ENCODE data around the gene ACKR1. TPM values are rescaled to one million over a fixed set of nuclear protein-coding genes. Genes with fewer than 3 reads are reported as not detected.

ACKR1 gene
- total and polyA plus RNA-seq, 2 of the 13 experiments (the other 11 are each of a cell fraction or from before 2014, with no cell fraction given): not detected

DNA sequence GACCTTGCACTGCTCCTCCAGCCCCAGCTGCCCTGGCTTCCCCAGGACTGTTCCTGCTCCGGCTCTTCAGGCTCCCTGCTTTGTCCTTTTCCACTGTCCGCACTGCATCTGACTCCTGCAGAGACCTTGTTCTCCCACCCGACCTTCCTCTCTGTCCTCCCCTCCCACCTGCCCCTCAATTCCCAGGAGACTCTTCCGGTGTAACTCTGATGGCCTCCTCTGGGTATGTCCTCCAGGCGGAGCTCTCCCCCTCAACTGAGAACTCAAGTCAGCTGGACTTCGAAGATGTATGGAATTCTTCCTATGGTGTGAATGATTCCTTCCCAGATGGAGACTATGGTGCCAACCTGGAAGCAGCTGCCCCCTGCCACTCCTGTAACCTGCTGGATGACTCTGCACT lies 550 bp downstream of the ACKR1 start:
- TF ChIP-seq U2AF1 (optimal IDR thresholded peaks at IDR 0.05; ENCODE audit: low read depth, low read length) (no peak), CEBPB (IDR thresholded peaks at IDR 0.05; ENCODE audit: borderline replicate concordance, low read depth, low read length) (no peak), ZNF788 (CRISPR knock-in tag; IDR thresholded peaks at IDR 0.05; ENCODE audit: borderline replicate concordance) (no peak), SOX6 (IDR thresholded peaks at IDR 0.05) (no peak), SOX6 (CRISPR knock-in tag; IDR thresholded peaks at IDR 0.05) (no peak), ZNF292 (CRISPR knock-in tag; IDR thresholded peaks at IDR 0.05; ENCODE audit: borderline replicate concordance, low read depth) (no peak), HNRNPL (IDR thresholded peaks at IDR 0.05; ENCODE audit: low read depth, low read length) (no peak), ELF4 (CRISPR knock-in tag; IDR thresholded peaks at IDR 0.05; ENCODE audit: borderline replicate concordance) (no peak), HIVEP1 (CRISPR knock-in tag; IDR thresholded peaks at IDR 0.05) (no peak), CCAR2 (optimal IDR thresholded peaks at IDR 0.05; ENCODE audit: low read depth, low read length) (no peak), TBX3 (IDR thresholded peaks at IDR 0.05; ENCODE audit: borderline replicate concordance) (no peak), ZBTB20 (CRISPR knock-in tag; IDR thresholded peaks at IDR 0.05; ENCODE audit: borderline replicate concordance, low read depth) (no peak), STAT5B (CRISPR knock-in tag; IDR thresholded peaks at IDR 0.05) (no peak), MYNN (CRISPR knock-in tag; IDR thresholded peaks at IDR 0.05; ENCODE audit: low read depth) (no peak), RBAK (CRISPR knock-in tag; IDR thresholded peaks at IDR 0.05) (no peak)
- TF ChIP-seq, protein P1, sequence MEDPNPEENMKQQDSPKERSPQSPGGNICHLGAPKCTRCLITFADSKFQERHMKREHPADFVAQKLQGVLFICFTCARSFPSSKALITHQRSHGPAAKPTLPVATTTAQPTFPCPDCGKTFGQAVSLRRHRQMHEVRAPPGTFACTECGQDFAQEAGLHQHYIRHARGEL (CRISPR knock-in tag; IDR thresholded peaks at IDR 0.05): no peak
- TF ChIP-seq, protein P2, sequence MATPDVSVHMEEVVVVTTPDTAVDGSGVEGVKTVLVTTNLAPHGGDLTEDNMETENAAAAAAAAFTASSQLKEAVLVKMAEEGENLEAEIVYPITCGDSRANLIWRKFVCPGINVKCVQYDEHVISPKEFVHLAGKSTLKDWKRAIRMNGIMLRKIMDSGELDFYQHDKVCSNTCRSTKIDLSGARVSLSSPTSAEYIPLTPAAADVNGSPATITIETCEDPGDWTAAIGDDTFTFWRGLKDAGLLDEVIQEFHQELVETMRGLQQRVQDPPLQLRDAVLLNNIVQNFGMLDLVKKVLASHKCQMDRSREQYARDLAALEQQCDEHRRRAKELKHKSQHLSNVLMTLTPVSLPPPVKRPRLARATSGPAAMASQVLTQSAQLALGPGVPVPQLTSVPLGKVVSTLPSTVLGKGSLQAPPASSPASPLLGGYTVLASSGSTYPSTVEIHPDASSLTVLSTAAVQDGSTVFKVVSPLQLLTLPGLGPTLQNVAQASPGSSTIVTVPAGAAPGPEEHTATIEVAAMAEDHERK (CRISPR knock-in tag; IDR thresholded peaks at IDR 0.05; ENCODE audit: low read depth): no peak
- TF ChIP-seq, protein P3, sequence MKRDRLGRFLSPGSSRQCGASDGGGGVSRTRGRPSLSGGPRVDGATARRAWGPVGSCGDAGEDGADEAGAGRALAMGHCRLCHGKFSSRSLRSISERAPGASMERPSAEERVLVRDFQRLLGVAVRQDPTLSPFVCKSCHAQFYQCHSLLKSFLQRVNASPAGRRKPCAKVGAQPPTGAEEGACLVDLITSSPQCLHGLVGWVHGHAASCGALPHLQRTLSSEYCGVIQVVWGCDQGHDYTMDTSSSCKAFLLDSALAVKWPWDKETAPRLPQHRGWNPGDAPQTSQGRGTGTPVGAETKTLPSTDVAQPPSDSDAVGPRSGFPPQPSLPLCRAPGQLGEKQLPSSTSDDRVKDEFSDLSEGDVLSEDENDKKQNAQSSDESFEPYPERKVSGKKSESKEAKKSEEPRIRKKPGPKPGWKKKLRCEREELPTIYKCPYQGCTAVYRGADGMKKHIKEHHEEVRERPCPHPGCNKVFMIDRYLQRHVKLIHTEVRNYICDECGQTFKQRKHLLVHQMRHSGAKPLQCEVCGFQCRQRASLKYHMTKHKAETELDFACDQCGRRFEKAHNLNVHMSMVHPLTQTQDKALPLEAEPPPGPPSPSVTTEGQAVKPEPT (CRISPR knock-in tag; IDR thresholded peaks at IDR 0.05; ENCODE audit: low read depth): no peak
- CTCF ChIA-PET (ENCODE audit: low intra/inter-chr PET ratio, low total read pairs): no interaction called here
- in situ Hi-C loops (cut with HindIII; ENCODE audit: extremely low pct_ligation_motif_present, low pct_unique_long_range_greater_than_20kb): no loop called here
- no peaks in the 10 kb centered on the region for H3K36me3 ChIP-seq (replicated peaks in 1 of 2; ENCODE audit: control insufficient read depth in 1 of 2, insufficient read depth in 2 of 2, low read length in 2 of 2)
- H3K4me1 ChIP-seq (ENCODE audit: insufficient read depth, low read length): no peaks in the 10 kb centered on the region
- no peak overlapping the region for H3K27ac ChIP-seq (ENCODE audit: extremely low read length, insufficient read depth, low read length)
- no peaks in the 10 kb centered on the region for H4K20me1 ChIP-seq (ENCODE audit: insufficient read depth, low read length)
- POLR2A ChIA-PET: no interaction called here
- DNase-seq (ENCODE audit: low spot score) (no peak), ATAC-seq (no peak; the same call in 2 of the 3 replicates), FAIRE-seq (no peak)
- no peaks in the 10 kb centered on the region for H3K79me2 ChIP-seq (ENCODE audit: insufficient read depth, low read length)
- BruUV-seq (replicated peaks): no TSS peak
- WGBS (ENCODE audit: low lambda C conversion rate): 21% methylated on average over 6 of the region's 6 CpGs
- no peak overlapping the region for H3K4me3 ChIP-seq (replicated peaks in 1 of 3; ENCODE audit: insufficient read depth in 1 of 3, low read depth in 2 of 3, low read length in 3 of 3)
- no peak overlapping the region for H3K4me2 ChIP-seq (ENCODE audit: low read depth, low read length)
- H3K9ac ChIP-seq (ENCODE audit: insufficient read depth, low read depth, low read length): no peak overlapping the region
- no peak overlapping the region for H2AFZ ChIP-seq (ENCODE audit: low read length)
- H3K27me3 ChIP-seq (ENCODE audit: control insufficient read depth in 1 of 2, insufficient read depth in 2 of 2, low read length in 2 of 2): no peaks in the 10 kb centered on the region; a peak in 1 of 5 replicates
- intact Hi-C loops (cut with micrococcal nuclease; ENCODE audit: unreplicated experiment): no loop called here
- no peaks in the 10 kb centered on the region for H3K9me3 ChIP-seq (ENCODE audit: low read length)

Data from HepG2 (cell line).